Measurements from ENCODE around the gene OR4C16. TPM values are rescaled to one million over a fixed set of nuclear protein-coding genes. Genes with fewer than 3 reads are reported as not detected.

The OR4C16 gene, protein sequence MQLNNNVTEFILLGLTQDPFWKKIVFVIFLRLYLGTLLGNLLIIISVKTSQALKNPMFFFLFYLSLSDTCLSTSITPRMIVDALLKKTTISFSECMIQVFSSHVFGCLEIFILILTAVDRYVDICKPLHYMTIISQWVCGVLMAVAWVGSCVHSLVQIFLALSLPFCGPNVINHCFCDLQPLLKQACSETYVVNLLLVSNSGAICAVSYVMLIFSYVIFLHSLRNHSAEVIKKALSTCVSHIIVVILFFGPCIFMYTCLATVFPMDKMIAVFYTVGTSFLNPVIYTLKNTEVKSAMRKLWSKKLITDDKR
- not detected in 2 replicates for total RNA-seq

DNA sequence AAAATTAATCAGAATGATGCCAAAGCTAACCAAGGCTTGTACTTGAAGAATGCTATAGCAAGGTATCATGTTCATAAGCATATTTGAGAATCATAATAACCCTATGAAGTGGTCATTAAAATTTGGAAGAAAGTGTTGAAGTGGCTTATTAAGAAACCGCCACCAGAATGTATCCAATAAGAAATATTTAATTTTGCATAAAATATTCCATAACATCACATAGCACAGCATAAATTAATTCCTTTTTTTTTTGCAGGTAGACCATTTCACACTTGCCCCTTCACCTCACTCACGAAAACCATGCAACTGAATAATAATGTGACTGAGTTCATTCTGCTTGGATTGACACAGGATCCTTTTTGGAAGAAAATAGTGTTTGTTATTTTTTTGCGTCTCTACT, at the start of gene OR4C16:
Gene OR4C16, plus strand, starts transcription at position 301 of the 400 bp plus-strand sequence. Its CDS starts 0 bp downstream, at position 301.

DNA sequence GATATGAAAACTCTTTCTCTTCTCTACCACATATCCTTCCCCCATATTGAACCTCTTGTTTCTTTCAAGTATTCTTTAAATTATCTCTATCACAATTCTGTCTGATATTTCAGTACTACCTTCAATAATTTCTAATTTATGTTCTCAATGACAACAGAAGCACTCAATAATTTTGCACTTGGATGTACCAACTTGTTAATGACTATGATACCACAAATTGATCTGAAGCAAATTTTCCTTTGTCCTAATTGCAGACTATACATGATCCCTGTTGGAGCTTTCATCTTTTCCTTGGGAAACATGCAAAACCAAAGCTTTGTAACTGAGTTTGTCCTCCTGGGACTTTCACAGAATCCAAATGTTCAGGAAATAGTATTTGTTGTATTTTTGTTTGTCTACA, 17.8 kb upstream of the OR4C16 start, which contains the start of gene OR4C15:
Gene OR4C15, plus strand, starts transcription at position 301 of the 400 bp plus-strand sequence. Its CDS starts 0 bp downstream, at position 301.

DNA sequence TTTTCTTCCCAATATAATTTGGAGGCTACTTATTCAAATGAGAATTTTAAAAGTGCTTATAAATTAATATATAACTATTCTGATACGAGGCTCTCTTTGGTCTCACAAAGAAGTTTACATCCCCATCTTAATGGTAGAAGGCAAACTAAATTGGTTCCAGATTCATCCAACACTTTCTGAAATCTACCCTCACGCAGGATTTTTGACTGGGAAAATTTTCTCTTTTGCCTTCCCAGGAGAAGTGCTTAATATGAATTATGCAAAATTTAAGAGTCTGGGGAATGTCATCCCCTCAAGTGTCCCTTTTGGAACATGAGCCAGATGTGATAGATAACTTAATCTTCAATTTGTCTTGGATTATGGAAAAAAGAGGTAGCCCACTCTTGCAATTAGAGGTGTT, 35.6 kb downstream of the OR4C16 start, which contains the start of gene OR4C11:
Gene OR4C11, minus strand, starts transcription at position 101 of the 400 bp plus-strand sequence. CDS start 3,272 bp downstream, outside the sequence.

Other genes starting within 250 kb of the OR4C16 start
- gene OR4A16, start 228.9 kb upstream of the OR4C16 start, total RNA-seq = not detected in 2 replicates
- gene OR4A15, start 204.2 kb upstream of the OR4C16 start, total RNA-seq = not detected in 2 replicates
- not detected in 2 replicates for gene OR4C15, start 17.7 kb upstream of the OR4C16 start, total RNA-seq
- not detected in 2 replicates for gene OR4C11, start 35.5 kb downstream of the OR4C16 start, total RNA-seq
- not detected in 2 replicates for gene OR4P4, start 63.0 kb downstream of the OR4C16 start, total RNA-seq
- gene OR4S2, start 76.2 kb downstream of the OR4C16 start, total RNA-seq = not detected in 2 replicates
- gene OR4C6, start 90.1 kb downstream of the OR4C16 start, total RNA-seq = not detected in 2 replicates
- not detected in 2 replicates for gene OR5D13, start 201.3 kb downstream of the OR4C16 start, total RNA-seq
- not detected in 2 replicates for gene OR5D14, start 223.4 kb downstream of the OR4C16 start, total RNA-seq
- not detected in 2 replicates for gene OR5L1, start 239.2 kb downstream of the OR4C16 start, total RNA-seq
- gene OR5D18, start 247.5 kb downstream of the OR4C16 start, total RNA-seq = not detected in 2 replicates

All from smooth muscle cell of trachea (primary cell).